GM10266 (cell line): ENCODE data around the gene MIGA1.
"Not testable (repeated sequence)": the region's sequence is repeated elsewhere in the genome, so short reads cannot be mapped to it uniquely, and the experiment has no call there.

Experiments used
- DNase-seq: peaks from one replicate; pipeline ENCODE4 v3.0.0; 2012; ENCODE audit errors: extremely low spot score
- CTCF ChIP-seq: IDR thresholded peaks from 2 replicates; pipeline ENCODE4 v1.5.1; 2012; ENCODE audit warnings: mild to moderate bottlenecking, low read depth; ENCODE audit not compliant: control insufficient read depth, insufficient read depth; ENCODE audit errors: missing control alignments

MIGA1 gene

GRCh38 chr1:77802026-77802425, 22.6 kb downstream of the MIGA1 start:
- no peak for TF ChIP-seq CTCF
- no peak for DNase-seq

- DNase-seq = no peak
- TF ChIP-seq CTCF = no peak
These were observed 23.9 kb downstream of the MIGA1 start for GRCh38 chr1:77803371-77803770.

- not testable (repeated sequence) for DNase-seq
These were observed 30.5 kb downstream of the MIGA1 start for GRCh38 chr1:77809787-77810462.

GRCh38 chr1:77811589-77811988, 32.1 kb downstream of the MIGA1 start:
- not testable (repeated sequence) for DNase-seq

GRCh38 chr1:77817368-77818209, 38.1 kb downstream of the MIGA1 start:
- TF ChIP-seq CTCF = no peak
- no peak for DNase-seq

GRCh38 chr1:77820121-77820520, 40.7 kb downstream of the MIGA1 start:
- TF ChIP-seq CTCF = no peak
- DNase-seq = no peak

GRCh38 chr1:77824079-77824478, 44.6 kb downstream of the MIGA1 start:
- no peak for DNase-seq
- TF ChIP-seq CTCF = no peak

- TF ChIP-seq CTCF = no peak
- DNase-seq = no peak
These were observed 45.2 kb downstream of the MIGA1 start for GRCh38 chr1:77824694-77825093.
